Right kidney (tissue), 1 donor: ENCODE data around the gene YBX3.
A peak's percentile ranks its signal among the peaks of the same experiment; 100 is the strongest.

ENCODE experiments used
- DNase-seq: peaks from one replicate; pipeline ENCODE4 v3.0.0-alpha.2; 2016

Gene YBX3

DNA sequence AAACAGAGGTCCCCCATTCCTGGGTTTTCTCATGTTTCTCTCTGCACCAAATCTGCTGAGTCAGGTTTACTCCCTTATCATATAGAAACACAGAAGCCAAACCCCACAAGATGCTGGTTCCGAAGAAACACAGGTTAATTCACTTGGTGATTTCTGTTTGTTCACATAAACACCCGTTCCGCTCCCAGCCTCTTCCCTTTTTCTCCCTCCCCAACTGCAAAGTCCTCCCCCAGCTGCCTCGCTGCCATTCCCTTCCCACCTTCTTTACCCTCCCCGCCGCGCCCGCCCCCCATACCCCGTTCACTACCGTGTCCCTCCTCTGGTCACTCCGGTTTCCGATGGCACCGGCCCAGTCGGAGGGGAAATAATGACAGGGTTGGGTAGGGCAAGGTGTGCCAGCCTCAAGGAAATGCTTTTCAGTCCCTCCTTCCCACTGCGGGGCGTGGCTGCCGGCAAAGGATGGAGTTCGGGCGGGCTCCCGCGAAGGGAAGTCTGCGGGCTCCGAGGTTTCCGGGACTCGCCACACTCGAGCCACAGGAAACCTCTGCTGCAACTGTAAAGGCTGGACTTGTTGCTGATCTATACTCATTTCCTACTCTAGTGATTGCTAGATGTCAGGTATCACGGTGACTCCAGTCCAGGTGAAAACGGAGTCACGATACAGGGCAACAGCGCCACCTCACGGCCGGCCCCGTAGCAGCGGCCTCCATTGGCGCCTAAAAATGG lies 49.3 kb downstream of the YBX3 start, which contains the start of gene STYK1:
Gene STYK1 (minus strand): TSS at position 394 of the 726 bp plus-strand sequence. CDS start 39,434 bp downstream, outside the sequence.
- DNase-seq = peak; percentile 73

DNA sequence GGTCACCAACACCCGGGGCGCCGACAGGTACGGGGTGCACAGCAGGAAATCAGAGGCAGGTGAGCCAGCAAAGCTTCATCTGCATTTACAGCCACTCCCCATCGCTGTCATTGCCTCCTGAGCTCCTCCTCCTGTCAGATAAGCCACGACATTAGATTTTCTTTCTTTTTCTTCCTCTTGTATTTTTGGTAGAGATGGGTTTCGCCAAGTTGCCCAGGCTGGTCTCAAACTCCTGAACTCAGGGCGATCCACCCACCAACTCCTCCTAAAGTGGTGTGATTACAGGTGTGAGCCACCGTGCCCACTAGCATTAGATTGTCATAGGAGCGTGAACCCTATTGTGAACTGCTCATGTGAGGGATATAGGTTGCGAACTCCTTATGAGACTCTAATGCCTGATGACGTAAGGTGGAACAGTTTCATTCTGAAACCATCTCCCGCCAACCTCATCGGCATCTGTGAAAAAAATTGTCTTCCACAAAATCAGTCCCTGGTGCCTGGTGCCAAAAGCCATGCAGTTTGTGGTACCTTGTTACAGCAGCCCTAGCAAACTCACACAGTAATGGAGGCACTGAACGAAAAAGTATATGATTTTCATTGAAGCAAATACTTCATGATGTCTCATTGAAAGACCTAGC lies 50.8 kb downstream of the YBX3 start:
- DNase-seq = no peak

DNA sequence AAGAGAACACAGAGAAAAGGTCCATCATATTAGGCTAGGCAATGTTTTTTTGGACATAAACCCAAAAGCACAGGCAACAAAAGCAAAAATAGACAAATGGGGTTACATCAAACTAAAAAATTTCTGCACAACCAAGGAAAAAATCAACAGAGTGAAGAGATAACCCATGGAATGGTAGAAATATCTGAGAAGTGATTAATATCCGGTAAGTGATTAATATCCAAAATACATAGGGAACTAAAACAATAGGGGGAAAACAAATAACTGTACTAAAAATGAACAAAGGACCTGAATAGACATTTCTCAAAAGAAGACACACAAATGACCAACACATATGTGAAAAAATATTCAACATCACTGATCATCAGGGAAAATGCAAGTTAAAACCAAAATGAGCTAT lies 53.6 kb downstream of the YBX3 start:
- no peak for DNase-seq

- DNase-seq = no peak
Observed at GRCh38 chr12:10668526-10668925, 54.6 kb downstream of the YBX3 start.

DNA sequence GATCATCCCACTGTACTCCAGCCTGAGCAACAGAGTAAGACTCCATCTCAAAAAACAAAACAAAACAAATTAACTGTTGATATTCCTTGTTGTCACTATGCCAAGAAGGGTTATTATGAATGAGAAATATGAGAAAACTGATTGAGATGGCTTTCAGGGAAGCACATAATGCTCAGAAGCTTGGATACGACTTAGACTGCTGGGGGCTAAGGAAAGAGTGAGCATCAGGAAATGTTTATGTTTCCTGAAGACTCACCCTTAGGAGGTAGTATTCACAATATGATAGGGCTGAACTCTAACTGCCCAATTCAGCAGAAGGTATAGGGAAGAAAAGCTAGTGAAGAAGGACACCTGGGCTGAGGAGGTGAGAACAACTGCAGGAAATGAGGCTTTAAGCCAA lies 55.5 kb downstream of the YBX3 start:
- no peak for DNase-seq

GRCh38 chr12:10664499-10664898 lies 58.6 kb downstream of the YBX3 start:
- no peak for DNase-seq

GRCh38 chr12:10663869-10664268 lies 59.3 kb downstream of the YBX3 start:
- DNase-seq = no peak

- no peak for DNase-seq
Observed at GRCh38 chr12:10661338-10661737, 61.8 kb downstream of the YBX3 start.

GRCh38 chr12:10654003-10654402 lies 69.1 kb downstream of the YBX3 start:
- DNase-seq = no peak

- DNase-seq = no peak
Observed at GRCh38 chr12:10652192-10652591, 70.9 kb downstream of the YBX3 start.
